Panc1 (cell line): ENCODE results near the gene FBXO45. TPM values are rescaled to one million over a fixed set of nuclear protein-coding genes. Genes with fewer than 3 reads are reported as not detected.
"Not testable (repeated sequence)": the region's sequence is repeated elsewhere in the genome, so short reads cannot be mapped to it uniquely, and the experiment has no call there.

ENCODE experiments used
- ATAC-seq: fragments of 200-7000 bp; cut with Tn5 transposase; 2 replicates; pipeline ENCODE4 v1.9.1; 2020; ENCODE audit warnings: mild to moderate bottlenecking, moderate library complexity
- BruUV-seq: library from RNA; stranded (reverse); fragments of 400-500 nt; replicated peaks from 2 replicates; lab custom pipeline; 2021; lab: Mats Ljungman, UMichigan
- CTCF ChIA-PET: fragments of 300-600 bp; sonication (Branson Sonifier 250); formaldehyde crosslinking; loops from one replicate; lab custom pipeline; 2022; ENCODE audit warnings: antibody characterized with exemption; lab: Charles Lee
- POLR2A ChIA-PET: fragments of 300-600 bp; sonication (Branson Sonifier 250); formaldehyde crosslinking; loops from one replicate; lab custom pipeline; 2022; ENCODE audit warnings: antibody characterized with exemption; lab: Charles Lee
- DNase-seq: peaks from one replicate; pipeline ENCODE4 v3.0.0-alpha.2; 2010; ENCODE audit warnings: low read depth, low spot score
- H3K27ac ChIP-seq: 2 replicates; pipeline ENCODE4 v1.5.1; 2011; ENCODE audit warnings: mild to moderate bottlenecking, low read length, inconsistent platforms
- H3K27me3 ChIP-seq: fragments of 200-500 bp; sonication (Bioruptor generic); 2 replicates; pipeline ENCODE4 v1.6.0; 2014; ENCODE audit warnings: low read length, inconsistent platforms; ENCODE audit not compliant: control insufficient read depth, insufficient read depth
- H3K36me3 ChIP-seq: fragments of 200-500 bp; sonication (Bioruptor generic); 2 replicates; pipeline ENCODE4 v1.5.1; 2014; ENCODE audit warnings: inconsistent platforms, mild to moderate bottlenecking, low read length, moderate library complexity; ENCODE audit not compliant: control insufficient read depth, insufficient read depth
- H3K4me1 ChIP-seq: 2 replicates; pipeline ENCODE4 v1.5.1; 2011; ENCODE audit warnings: inconsistent platforms, mild to moderate bottlenecking, low read length, moderate library complexity; ENCODE audit not compliant: control insufficient read depth, insufficient read depth
- H3K4me3 ChIP-seq, 2 experiments: 2 replicates each; pipeline ENCODE4 v1.5.1; 2011 to 2012; ENCODE audit warnings: low read depth in 2 of 2, low read length in 2 of 2, mild to moderate bottlenecking in 2 of 2, inconsistent platforms in 1 of 2, moderate library complexity in 1 of 2
- H3K9me3 ChIP-seq: fragments of 200-500 bp; sonication (Bioruptor generic); 2 replicates; pipeline ENCODE4 v1.5.1; 2014; ENCODE audit warnings: low read depth, mild to moderate bottlenecking, inconsistent platforms, low read length, moderate library complexity; ENCODE audit not compliant: control insufficient read depth, insufficient read depth
- POLR2AphosphoS5 ChIP-seq: IDR thresholded peaks from 2 replicates; pipeline ENCODE4 v1.6.1; 2012; ENCODE audit warnings: mild to moderate bottlenecking, low read depth, low read length, moderate library complexity
- SIN3A ChIP-seq: IDR thresholded peaks from 2 replicates; pipeline ENCODE4 v1.6.1; 2012; ENCODE audit warnings: low read depth, mild to moderate bottlenecking, low read length, moderate library complexity, borderline replicate concordance; ENCODE audit not compliant: insufficient read depth
- TCF7L2 ChIP-seq: IDR thresholded peaks from 2 replicates; pipeline ENCODE4 v1.6.1; 2011; ENCODE audit warnings: mild to moderate bottlenecking, low read depth, low read length, inconsistent platforms
- in situ Hi-C: cut with HindIII; loops from 2 replicates; pipeline ENCODE4 v1.10.0; 2016; ENCODE audit warnings: low sequenced_read_pairs, low pct_unique_long_range_greater_than_20kb
- intact Hi-C: fragments of 100-400 bp; cut with micrococcal nuclease; formaldehyde crosslinking; loops from one replicate; pipeline ENCODE4 v1.10.0; 2022; ENCODE audit not compliant: unreplicated experiment
- total RNA-seq: library from RNA; stranded (reverse); gene quantifications from one replicate; pipeline ENCODE4 v1.2.1, GENCODE V29; 2021; ENCODE audit not compliant: unreplicated experiment
- TF ChIP-seq, protein P1 (sequence below): fragments of 450-650 bp; IDR thresholded peaks from 2 replicates; pipeline ENCODE4 v1.5.1; 2017; ENCODE audit warnings: mild to moderate bottlenecking
- TF ChIP-seq, protein P2 (sequence below), 2 experiments: IDR thresholded peaks; 2 replicates each; pipeline ENCODE4 v1.6.1; 2011 to 2012; ENCODE audit warnings: low read depth in 2 of 2, control low read depth in 1 of 2, low read length in 1 of 2, mild to moderate bottlenecking in 1 of 2, moderate library complexity in 1 of 2; ENCODE audit not compliant: insufficient read depth in 1 of 2

FBXO45 gene
- total RNA-seq, 1 experiment from 2014 or later: 21.6 TPM

DNA sequence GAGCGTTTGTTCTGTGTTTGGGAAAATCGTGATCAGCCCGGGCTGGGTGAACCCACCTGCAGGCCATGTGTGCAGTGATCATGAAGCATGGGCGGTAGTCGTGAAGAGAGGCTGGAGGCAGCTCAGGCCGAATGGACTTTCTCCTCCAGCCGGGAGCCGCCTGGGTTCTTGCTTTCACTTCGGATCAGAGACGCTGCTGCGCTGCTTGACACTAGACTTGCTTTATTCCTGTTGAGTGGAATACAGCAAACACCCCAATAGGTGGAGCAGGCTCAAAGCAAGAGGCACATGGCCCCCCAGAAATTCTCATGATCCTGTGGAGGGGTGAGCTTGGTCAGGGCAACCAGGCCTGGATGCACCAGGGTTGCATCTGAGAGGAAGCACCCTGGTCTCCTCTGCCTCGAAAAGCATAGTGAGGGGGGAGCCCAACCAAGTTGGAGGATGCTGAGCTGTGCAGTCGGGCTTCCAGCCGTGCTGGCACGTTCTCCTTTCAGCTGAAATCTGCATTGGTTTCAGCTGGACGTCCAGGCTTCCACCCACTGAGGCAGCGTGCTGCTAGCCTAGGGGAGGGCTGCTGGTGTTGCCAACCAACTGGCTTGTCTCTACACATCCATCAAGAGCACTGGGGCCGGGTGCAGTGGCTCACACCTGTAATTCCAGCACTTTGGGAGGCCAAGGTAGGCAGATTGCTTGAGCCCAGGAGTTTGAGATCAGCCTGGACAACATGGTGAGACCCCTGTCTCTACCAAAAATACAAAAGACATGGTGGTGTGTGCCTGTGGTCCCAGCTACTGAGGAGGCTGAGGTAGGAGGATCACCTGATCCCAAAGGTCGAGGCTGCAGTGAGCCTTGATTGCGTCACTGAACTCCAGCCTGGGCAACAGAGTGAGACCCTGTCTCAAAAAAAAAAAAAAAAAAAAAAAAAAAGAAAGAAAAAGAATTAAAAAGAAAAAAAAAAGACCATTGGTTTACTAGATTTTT lies 68.2 kb downstream of the FBXO45 start:
- Histone ChIP-seq H3K27me3 (no peaks in the 10 kb centered on the region), H3K36me3 (no peaks in the 10 kb centered on the region), H3K9me3 (no peaks in the 10 kb centered on the region), H3K4me3 (peak overlapping the region; percentile 1 to 30; a peak in 2 of 4 replicates), H3K4me1 (peaks cover 28% of the 10 kb centered on the region), H3K27ac (peak overlapping the region; percentile 58)
- ChIA-PET POLR2A (interaction anchor here (0.6 to 0.7 kb wide), 3 partner anchors 67 to 607 kb away, joined by 3 to 10 read pairs (median 5); no protein-coding TSS in a partner anchor), CTCF (no interaction called here)
- no TSS peak for BruUV-seq
- DNase-seq (no peak), ATAC-seq (peak; percentile 0; the same call in 1 of the 2 replicates)
- intact Hi-C loops (no loop called here), in situ Hi-C loops (no loop called here)
- TF ChIP-seq, protein P1, sequence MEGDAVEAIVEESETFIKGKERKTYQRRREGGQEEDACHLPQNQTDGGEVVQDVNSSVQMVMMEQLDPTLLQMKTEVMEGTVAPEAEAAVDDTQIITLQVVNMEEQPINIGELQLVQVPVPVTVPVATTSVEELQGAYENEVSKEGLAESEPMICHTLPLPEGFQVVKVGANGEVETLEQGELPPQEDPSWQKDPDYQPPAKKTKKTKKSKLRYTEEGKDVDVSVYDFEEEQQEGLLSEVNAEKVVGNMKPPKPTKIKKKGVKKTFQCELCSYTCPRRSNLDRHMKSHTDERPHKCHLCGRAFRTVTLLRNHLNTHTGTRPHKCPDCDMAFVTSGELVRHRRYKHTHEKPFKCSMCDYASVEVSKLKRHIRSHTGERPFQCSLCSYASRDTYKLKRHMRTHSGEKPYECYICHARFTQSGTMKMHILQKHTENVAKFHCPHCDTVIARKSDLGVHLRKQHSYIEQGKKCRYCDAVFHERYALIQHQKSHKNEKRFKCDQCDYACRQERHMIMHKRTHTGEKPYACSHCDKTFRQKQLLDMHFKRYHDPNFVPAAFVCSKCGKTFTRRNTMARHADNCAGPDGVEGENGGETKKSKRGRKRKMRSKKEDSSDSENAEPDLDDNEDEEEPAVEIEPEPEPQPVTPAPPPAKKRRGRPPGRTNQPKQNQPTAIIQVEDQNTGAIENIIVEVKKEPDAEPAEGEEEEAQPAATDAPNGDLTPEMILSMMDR: no peak; the same call in 1 of the 2 replicates
- TF ChIP-seq, protein P2, sequence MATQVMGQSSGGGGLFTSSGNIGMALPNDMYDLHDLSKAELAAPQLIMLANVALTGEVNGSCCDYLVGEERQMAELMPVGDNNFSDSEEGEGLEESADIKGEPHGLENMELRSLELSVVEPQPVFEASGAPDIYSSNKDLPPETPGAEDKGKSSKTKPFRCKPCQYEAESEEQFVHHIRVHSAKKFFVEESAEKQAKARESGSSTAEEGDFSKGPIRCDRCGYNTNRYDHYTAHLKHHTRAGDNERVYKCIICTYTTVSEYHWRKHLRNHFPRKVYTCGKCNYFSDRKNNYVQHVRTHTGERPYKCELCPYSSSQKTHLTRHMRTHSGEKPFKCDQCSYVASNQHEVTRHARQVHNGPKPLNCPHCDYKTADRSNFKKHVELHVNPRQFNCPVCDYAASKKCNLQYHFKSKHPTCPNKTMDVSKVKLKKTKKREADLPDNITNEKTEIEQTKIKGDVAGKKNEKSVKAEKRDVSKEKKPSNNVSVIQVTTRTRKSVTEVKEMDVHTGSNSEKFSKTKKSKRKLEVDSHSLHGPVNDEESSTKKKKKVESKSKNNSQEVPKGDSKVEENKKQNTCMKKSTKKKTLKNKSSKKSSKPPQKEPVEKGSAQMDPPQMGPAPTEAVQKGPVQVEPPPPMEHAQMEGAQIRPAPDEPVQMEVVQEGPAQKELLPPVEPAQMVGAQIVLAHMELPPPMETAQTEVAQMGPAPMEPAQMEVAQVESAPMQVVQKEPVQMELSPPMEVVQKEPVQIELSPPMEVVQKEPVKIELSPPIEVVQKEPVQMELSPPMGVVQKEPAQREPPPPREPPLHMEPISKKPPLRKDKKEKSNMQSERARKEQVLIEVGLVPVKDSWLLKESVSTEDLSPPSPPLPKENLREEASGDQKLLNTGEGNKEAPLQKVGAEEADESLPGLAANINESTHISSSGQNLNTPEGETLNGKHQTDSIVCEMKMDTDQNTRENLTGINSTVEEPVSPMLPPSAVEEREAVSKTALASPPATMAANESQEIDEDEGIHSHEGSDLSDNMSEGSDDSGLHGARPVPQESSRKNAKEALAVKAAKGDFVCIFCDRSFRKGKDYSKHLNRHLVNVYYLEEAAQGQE (IDR thresholded peaks at IDR 0.05; ENCODE audit: insufficient read depth in 1 of 2, low read depth in 2 of 2, low read length in 1 of 2): no peak
- no peak for TF ChIP-seq SIN3A
- no peak for TF ChIP-seq POLR2AphosphoS5
- no peak for TF ChIP-seq TCF7L2

DNA sequence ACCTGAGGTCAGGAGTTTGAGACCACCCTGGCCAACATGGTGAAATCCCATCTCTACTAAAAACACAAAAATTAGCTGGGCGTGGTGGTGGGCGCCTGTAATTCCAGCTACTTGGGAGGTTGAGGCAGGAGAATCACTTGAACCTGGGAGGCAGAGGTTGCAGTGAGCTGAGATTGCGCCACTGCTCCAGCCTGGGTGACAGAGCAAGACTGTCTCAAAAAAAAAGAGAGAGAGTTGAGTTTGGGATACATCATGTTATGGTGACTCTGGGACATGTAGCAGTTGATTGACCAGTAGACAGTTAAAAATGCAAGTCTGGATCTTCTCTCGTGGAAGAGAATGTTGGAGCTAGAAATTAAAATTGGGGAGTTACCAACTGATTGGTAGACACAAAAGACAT lies 69.5 kb downstream of the FBXO45 start:
- in situ Hi-C loops, CTCF ChIA-PET, H3K4me3 ChIP-seq, H3K9me3 ChIP-seq, BruUV-seq, intact Hi-C loops, DNase-seq, POLR2A ChIA-PET, H3K27ac ChIP-seq, ATAC-seq, H3K36me3 ChIP-seq, H3K27me3 ChIP-seq: not testable (repeated sequence)
- H3K4me1 ChIP-seq: peaks cover 32% of the 10 kb centered on the region

Other genes starting within 250 kb of the FBXO45 start
- gene TM4SF19, start 230.3 kb upstream of the FBXO45 start, total RNA-seq: not detected
- 61.7 TPM for gene UBXN7, start 136.2 kb upstream of the FBXO45 start, total RNA-seq
- gene RNF168, start 64.9 kb upstream of the FBXO45 start, total RNA-seq: 21.3 TPM
- not detected for gene SMCO1, start 53.3 kb upstream of the FBXO45 start, total RNA-seq
- 18.6 TPM for gene WDR53, start 106 bp upstream of the FBXO45 start, total RNA-seq
- 8.8 TPM for gene NRROS, start 71.0 kb downstream of the FBXO45 start, total RNA-seq
- 7.1 TPM for gene CEP19, start 143.6 kb downstream of the FBXO45 start, total RNA-seq
- 85.7 TPM for gene PIGX, start 143.7 kb downstream of the FBXO45 start, total RNA-seq
- 185 TPM for gene PAK2, start 171.2 kb downstream of the FBXO45 start, total RNA-seq